K562 treated with DMSO at 1 percent for 12 hours (cell line): ENCODE results near the gene LITAF. TPM values are rescaled to one million over a fixed set of nuclear protein-coding genes. Genes with fewer than 3 reads are reported as not detected.

ENCODE experiments used
- total RNA-seq: library from RNA; unstranded; fragments of 300-600 nt; gene quantifications from 2 replicates; pipeline ENCODE4 v1.2.3, GENCODE V29; 2022; ENCODE audit not compliant: insufficient read depth

The LITAF gene
- 30.3 and 44.3 TPM in 2 replicates for total RNA-seq

DNA sequence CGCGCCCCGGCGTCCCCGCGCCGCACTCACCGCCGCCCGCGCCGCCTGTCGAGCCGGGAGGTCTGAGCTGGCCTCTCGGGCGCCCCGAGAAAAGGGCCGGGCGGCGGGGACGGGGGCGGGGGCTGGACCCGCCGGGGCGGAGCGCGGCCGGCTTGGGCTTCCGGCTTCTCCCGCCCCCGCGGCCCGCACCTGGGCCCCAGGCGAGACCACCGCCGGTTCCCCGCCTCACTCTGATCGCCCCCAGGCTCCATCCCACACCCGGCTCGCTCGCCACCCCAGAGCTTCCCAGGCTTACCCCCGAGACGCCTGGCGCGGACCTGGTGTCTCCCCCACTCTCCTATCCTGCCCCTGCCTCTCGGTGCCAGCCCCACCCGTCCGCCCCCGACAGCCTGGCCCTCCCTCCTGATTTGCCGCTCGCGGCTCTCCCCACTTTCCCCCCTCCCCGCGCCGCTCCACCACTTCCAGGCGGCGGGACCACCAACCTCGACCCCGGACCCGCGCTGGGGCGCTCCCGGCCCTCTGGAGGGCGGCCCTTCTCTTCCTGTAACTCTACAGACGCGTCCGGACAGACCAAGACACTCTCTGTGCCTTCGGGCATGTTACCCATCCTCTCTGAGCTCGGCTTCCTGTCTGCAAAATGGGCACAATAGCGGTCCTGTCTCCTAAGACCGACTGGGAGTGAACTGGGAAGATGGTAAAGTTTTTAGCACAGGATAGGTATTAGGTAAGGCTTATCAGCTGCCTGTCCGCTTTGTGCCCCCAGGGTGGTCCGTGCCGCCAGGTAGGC, at the start of gene LITAF:
Gene LITAF (minus strand): TSS at position 64 of the 787 bp plus-strand sequence. CDS start 30,189 bp downstream, outside the sequence.

Other genes with a start within 250 kb of the LITAF start
- 68.6 and 88.7 TPM in 2 replicates for gene RMI2, start 241.5 kb downstream of the LITAF start, total RNA-seq
- 2.9 and 7.2 TPM in 2 replicates for gene SNN, start 81.5 kb upstream of the LITAF start, total RNA-seq
- gene TXNDC11, start 155.9 kb upstream of the LITAF start, total RNA-seq = 42.4 and 61.1 TPM in 2 replicates
- gene ZC3H7A, start 210.3 kb upstream of the LITAF start, total RNA-seq = 15.6 and 30.2 TPM in 2 replicates